Testis (tissue), 2 donors: ENCODE measurements around the gene GNPDA2.

Experiments
- POLR2A ChIP-seq: fragments of 450-650 bp; IDR thresholded peaks from one replicate; pipeline ENCODE4 v1.6.1; 2017; ENCODE audit warnings: antibody characterized with exemption, mild to moderate bottlenecking, moderate library complexity
- TF ChIP-seq, protein P1 (sequence below), 3 experiments: fragments of 450-650 bp in 2 of 3; fragments of 200-600 bp in 1 of 3; sonication (generic) in 1 of 3; IDR thresholded peaks; one replicate each; pipeline ENCODE4 v1.5.1; 2016 to 2019; ENCODE audit warnings: antibody characterized with exemption in 3 of 3, mild to moderate bottlenecking in 2 of 3, moderate library complexity in 1 of 3

DNA sequence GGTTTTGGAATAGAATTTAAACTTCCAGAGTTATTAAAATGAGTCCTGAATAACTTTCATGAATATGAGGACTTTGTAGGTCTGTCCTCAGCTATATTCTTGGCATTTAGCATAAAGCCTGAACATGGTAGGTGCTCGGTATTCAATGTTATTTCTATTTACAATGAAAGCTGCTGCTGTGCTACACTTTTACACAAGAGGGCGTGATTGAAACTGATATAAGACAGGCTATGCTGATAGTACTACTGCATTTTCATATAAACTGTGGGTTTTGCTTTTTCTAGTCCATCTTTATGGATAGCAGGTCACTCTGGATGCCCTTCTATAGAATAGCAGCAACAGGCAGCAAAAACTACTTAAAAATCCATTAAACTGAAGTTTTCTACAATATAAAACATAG, 12.3 kb upstream of the GNPDA2 start:
- TF ChIP-seq, protein P1, sequence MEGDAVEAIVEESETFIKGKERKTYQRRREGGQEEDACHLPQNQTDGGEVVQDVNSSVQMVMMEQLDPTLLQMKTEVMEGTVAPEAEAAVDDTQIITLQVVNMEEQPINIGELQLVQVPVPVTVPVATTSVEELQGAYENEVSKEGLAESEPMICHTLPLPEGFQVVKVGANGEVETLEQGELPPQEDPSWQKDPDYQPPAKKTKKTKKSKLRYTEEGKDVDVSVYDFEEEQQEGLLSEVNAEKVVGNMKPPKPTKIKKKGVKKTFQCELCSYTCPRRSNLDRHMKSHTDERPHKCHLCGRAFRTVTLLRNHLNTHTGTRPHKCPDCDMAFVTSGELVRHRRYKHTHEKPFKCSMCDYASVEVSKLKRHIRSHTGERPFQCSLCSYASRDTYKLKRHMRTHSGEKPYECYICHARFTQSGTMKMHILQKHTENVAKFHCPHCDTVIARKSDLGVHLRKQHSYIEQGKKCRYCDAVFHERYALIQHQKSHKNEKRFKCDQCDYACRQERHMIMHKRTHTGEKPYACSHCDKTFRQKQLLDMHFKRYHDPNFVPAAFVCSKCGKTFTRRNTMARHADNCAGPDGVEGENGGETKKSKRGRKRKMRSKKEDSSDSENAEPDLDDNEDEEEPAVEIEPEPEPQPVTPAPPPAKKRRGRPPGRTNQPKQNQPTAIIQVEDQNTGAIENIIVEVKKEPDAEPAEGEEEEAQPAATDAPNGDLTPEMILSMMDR (IDR thresholded peaks at IDR 0.05) = no peak
- TF ChIP-seq POLR2A = no peak
